Measurements from ENCODE around the gene PPP1R27. TPM values are rescaled to one million over a fixed set of nuclear protein-coding genes. Genes with fewer than 3 reads are reported as not detected.

PPP1R27 gene
- total RNA-seq, 1 donor from 2014 or later: not detected

DNA sequence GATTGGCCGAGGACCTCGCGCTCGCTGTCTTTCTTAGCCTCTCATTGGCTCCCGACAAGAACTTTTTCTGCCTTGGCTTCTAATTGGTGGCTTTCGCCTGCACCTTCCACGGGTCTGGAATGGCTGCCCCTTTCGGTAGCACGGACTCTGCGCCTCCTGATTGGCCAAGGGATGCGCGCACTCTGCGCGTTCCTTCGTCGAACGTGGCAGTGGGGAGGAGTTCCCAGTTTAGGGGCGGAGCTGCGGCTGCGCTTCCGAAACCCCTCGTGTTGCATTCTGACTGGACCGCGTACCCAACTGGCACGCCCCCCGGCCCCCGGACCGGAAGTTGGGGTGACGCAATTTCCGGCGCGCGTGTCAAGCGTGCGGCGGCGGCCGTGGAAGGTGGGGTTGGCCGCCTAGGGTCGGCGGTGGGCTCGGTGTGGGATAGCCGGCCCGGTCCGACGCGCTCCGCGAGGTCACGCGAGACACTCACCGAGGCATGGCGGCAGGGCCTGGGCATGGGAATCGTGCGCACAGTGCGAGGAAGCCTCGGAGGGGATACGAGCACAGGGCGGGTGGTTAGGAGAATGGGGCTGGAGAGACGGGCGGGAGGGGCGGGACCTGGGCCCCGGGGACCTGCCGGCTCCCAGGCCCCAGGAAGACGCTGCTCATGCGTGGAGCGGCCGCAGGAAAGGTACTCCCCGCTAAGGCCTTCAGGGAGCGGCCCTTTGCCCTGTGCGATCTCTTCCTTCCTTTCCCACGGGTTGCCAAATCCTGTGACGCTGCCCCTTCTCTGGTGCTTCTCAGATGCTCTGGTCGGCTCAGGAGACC is 26.1 kb upstream of the PPP1R27 start:
- Mint-ChIP-seq H3K4me1 (ENCODE audit: low read depth) (peaks cover 27% of the 10 kb centered on the region), H3K36me3 (ENCODE audit: insufficient read depth) (peaks cover 5% of the 10 kb centered on the region), H3K27me3 (no peaks in the 10 kb centered on the region), H3K4me3 (ENCODE audit: low read depth) (peak overlapping the region; percentile 91), H3K27ac (peak overlapping the region; percentile 98), H3K9me3 (ENCODE audit: low read depth) (no peaks in the 10 kb centered on the region)
- peak; percentile 98 for DNase-seq (ENCODE audit: low spot score, unreplicated experiment)
- TF ChIP-seq, protein P1, sequence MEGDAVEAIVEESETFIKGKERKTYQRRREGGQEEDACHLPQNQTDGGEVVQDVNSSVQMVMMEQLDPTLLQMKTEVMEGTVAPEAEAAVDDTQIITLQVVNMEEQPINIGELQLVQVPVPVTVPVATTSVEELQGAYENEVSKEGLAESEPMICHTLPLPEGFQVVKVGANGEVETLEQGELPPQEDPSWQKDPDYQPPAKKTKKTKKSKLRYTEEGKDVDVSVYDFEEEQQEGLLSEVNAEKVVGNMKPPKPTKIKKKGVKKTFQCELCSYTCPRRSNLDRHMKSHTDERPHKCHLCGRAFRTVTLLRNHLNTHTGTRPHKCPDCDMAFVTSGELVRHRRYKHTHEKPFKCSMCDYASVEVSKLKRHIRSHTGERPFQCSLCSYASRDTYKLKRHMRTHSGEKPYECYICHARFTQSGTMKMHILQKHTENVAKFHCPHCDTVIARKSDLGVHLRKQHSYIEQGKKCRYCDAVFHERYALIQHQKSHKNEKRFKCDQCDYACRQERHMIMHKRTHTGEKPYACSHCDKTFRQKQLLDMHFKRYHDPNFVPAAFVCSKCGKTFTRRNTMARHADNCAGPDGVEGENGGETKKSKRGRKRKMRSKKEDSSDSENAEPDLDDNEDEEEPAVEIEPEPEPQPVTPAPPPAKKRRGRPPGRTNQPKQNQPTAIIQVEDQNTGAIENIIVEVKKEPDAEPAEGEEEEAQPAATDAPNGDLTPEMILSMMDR (IDR thresholded peaks at IDR 0.05; ENCODE audit: unreplicated experiment): no peak

DNA sequence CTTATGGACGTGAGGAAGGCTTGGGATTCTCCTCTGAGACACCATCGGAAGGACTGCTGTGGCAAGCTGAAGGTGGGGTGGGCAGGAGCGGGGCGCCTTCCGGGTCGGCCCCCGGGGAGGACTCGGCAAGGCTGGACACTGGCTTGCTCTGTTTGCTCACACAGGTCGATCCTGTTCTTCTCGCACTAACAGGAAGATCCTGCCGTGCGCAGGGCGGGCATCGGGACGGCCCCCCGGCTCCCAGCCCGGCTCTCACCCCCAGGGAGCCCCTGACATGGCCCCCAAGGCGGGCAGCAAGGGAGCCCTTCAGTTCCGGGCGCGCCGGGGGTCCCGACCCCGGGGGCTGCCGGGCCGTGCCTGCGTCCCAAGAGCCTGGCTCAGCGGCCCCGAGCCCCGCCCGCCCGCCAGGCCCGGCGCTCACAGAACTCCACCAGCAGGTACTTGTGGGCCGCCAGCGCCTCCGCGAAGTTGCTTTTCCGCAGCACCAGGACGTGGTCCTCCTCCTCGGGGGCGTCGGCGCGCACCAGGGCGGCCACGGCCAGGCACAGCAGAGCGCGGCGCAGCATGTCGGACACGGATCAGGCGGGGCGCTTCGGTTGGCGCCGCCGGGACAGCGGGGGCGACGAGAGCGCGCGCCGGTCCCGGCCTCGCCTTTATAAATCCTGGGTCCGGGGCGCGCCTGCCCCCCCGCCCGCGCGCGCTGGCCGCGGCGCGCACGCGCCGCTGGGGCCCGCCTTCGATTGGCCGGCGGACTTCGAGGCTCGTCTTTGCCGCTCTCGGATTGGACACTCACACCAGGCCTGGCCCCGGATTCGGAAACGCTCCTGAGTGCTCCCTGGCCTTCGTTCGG is 25.3 kb upstream of the PPP1R27 start, which contains the start of gene P4HB:
Gene P4HB, minus strand, starts transcription at position 630 of the 850 bp plus-strand sequence. Its CDS starts 64 bp downstream, at position 566.
- Mint-ChIP-seq H3K27ac (peak within 1 kb of the TSS; percentile 98), H3K4me1 (ENCODE audit: low read depth) (peaks cover 27% of the 10 kb centered on the region), H3K9me3 (ENCODE audit: low read depth) (no peaks in the 10 kb centered on the region), H3K36me3 (ENCODE audit: insufficient read depth) (peaks cover 7% of the 10 kb centered on the region), H3K4me3 (ENCODE audit: low read depth) (peak within 1 kb of the TSS; percentile 91), H3K27me3 (no peaks in the 10 kb centered on the region)
- no peak for DNase-seq (ENCODE audit: low spot score, unreplicated experiment)
- TF ChIP-seq, protein P1 (IDR thresholded peaks at IDR 0.05; ENCODE audit: unreplicated experiment): no peak

DNA sequence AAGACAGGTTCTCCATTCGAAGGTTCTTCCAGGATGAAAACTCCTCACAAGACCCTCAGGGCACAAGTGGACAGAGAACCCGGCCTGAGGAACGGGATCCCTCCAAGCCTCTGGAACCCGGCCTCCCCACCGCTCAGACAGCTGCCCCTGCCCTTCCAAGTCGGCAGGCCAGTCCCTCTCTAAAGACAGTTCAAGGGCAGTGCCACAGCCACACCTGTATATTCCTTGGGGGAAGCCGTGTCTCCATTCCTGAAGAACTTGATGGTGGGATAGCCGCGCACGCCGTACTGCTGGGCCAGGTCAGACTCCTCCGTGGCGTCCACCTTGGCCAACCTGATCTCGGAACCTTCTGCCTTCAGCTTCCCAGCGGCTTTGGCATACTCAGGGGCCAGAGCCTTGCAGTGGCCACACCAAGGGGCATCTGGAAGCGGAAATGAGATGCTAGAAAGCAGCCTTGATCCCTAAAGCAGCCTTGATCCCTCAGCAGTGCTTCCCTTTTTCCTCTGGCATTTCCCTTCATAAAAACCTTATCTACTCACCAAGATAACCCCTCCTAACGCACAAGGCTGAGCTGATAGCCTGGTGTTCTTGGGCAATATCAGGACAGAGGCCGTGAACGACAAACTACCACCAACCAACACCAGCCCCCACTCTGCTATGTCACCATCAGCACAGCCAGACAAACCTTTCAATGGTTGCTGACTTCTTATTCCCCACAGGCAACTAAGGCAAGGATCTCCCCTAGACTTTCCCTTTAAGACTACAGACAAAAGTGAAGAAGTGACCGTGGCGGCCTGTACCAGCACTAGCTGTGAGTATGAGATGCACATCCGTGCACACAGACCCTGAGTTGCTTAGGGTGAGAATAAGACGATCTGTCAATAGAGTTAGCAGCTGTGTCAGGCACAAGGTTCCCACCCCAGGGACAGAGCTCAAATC is 24.4 kb upstream of the PPP1R27 start:
- Mint-ChIP-seq H3K36me3 (ENCODE audit: insufficient read depth) (peaks cover 7% of the 10 kb centered on the region), H3K4me3 (ENCODE audit: low read depth) (peak overlapping the region; percentile 88), H3K27ac (peak overlapping the region; percentile 85), H3K27me3 (no peaks in the 10 kb centered on the region), H3K9me3 (ENCODE audit: low read depth) (no peaks in the 10 kb centered on the region), H3K4me1 (ENCODE audit: low read depth) (peaks cover 27% of the 10 kb centered on the region)
- TF ChIP-seq, protein P1 (IDR thresholded peaks at IDR 0.05; ENCODE audit: unreplicated experiment): no peak
- no peak for DNase-seq (ENCODE audit: low spot score, unreplicated experiment)

DNA sequence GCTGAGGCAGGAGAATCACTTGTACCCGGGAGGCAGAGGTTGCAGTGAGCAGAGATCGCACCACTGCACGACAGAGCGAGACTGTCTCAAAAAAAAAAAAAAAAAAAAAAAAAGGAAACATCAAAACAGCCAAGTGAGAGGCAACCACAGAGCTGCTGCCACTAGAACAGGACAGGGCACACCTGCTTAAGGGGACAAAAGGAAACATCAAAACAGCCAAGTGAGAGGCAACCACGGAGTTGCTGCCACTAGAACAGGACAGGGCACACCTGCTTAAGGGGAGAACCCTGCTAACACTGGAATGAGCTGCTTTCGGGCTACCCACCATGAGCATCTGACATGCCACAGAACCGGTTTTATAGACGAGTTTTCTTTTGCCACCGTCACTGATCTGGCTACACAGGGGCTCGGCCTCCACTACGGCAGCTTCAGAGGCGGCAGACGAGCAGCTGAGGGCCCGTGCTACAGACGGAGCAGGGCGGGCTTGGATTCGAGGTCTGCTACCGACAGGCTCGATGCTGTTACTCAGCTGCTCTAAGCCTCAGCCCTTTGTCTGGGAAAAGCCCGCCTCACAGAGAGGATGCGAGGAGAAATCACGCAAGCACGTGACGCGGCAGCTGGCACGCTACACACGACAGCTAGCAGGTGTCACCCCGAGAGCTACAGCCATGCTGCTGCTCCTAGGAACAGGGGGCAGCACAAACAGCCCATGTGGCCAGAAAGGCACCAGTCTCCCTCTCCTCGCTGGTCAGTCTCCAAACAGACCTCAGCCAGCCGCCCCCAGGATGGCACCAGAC is 23.5 kb upstream of the PPP1R27 start:
- Mint-ChIP-seq H3K9me3 (ENCODE audit: low read depth) (no peaks in the 10 kb centered on the region), H3K27ac (peak overlapping the region; percentile 71), H3K4me3 (ENCODE audit: low read depth) (peak overlapping the region; percentile 88), H3K4me1 (ENCODE audit: low read depth) (peaks cover 25% of the 10 kb centered on the region), H3K36me3 (ENCODE audit: insufficient read depth) (peaks cover 9% of the 10 kb centered on the region), H3K27me3 (no peaks in the 10 kb centered on the region)
- TF ChIP-seq, protein P1 (IDR thresholded peaks at IDR 0.05; ENCODE audit: unreplicated experiment): no peak
- no peak for DNase-seq (ENCODE audit: low spot score, unreplicated experiment)
